ENCODE data around the gene KIF18B.

Gene KIF18B

GRCh38 chr17:44904001-44904984 is 43.3 kb downstream of the KIF18B start:
- no peak for DNase-seq

DNA sequence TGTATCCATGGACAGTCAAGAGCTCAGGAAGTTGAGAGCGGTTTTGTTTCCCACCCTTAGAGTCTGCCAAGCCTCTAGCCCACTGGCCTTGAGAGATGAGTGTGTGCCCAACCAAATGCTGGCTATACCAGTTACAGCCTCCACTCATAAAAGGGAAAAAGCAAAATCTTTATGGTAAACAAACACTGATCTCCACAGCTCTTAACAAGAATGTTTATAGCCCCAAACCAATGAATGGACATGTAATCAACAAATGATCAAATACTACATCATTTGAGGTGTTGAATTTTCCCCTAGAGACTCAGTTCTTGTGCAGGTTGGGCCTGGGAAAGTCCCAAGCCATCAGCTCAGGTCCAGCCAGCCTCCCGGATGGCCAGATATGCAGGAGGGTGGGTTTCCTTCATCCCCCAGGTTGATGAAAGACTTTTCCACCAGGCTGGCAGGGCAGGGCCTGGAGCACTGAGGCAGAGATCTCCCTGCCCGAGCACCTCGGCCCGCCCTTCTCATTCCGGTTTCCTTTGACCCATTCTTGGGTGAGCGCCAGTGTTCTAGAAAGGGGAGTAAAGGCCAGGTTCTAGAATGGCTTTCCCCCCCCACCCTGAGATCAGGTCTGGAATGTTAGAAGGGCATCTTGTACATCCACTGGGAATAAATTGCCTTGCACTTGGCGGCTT is 44.4 kb downstream of the KIF18B start:
- DNase-seq: no peak

DNA sequence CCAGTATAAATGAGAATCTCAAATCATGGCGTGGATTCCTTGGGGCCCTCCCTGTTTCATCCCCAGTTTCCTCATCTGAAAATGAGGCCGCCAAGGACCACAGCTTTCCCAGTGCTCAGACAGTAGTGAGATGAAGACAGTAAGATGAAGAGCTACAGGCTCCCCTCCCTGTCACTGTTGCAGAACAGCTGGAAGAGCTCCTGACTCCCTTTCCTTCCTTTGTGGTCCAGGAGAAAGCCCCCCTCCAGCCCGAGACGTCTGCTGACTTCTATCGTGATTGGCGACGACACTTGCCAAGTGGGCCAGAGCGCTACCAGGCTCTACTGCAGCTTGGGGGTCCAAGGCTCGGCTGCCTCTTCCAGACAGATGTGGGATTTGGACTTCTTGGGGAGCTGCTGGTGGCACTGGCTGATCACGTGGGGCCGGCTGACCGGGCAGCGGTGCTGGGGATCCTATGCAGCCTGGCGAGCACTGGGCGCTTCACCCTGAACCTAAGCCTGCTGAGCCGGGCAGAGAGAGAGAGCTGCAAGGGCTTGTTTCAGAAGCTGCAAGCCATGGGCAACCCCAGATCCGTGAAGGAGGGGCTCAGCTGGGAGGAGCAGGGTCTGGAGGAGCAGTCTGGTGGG is 45.3 kb downstream of the KIF18B start:
- DNase-seq: no peak

GRCh38 chr17:44901411-44901921 is 46.1 kb downstream of the KIF18B start:
- peak; percentile 93 for DNase-seq

GRCh38 chr17:44900894-44901293 is 46.7 kb downstream of the KIF18B start:
- peak; percentile 89 to 93 for DNase-seq

DNA sequence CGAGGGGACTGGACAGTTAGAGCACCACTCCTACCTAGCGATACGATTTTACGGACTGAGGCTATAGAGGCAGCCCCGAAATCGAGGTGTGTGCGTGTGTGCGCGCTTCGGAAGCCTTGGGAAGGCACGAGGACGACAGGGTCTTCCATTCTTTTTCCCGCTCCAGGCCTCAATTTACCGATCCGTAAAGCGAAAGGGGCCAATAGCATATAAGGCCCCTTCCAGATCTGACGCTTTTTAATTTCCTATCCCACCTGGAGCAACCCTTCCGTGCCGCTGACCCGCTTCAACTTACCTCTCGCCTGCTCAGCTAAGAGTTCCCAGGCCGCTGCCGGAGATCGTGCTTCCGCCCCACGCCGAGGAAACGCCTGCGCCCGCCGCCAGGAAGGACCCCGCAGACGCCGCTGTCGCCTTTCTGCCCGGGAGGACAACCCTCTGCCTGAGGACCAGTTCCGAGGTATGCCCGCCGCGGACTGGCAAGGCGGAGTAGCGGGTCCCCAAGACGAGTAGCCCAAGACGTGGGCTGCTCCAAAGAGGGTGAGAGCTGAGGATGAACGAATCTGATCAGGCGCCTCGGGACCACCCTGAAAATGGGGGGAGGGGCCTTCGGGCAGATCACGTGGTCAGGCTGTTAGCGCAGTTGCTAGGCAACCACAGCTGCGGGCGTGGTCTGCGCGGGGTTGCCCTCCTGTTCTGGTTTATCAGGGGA is 48.3 kb downstream of the KIF18B start, which contains the start of gene EFTUD2:
EFTUD2 (minus strand) TSS at position 372 of the 709 bp plus-strand sequence. CDS start 4,924 bp downstream, outside the sequence.
- DNase-seq: peak; percentile 85 to 96

- peak; percentile 86 to 91 for DNase-seq
Observed at GRCh38 chr17:44898768-44899073, 48.9 kb downstream of the KIF18B start.

DNA sequence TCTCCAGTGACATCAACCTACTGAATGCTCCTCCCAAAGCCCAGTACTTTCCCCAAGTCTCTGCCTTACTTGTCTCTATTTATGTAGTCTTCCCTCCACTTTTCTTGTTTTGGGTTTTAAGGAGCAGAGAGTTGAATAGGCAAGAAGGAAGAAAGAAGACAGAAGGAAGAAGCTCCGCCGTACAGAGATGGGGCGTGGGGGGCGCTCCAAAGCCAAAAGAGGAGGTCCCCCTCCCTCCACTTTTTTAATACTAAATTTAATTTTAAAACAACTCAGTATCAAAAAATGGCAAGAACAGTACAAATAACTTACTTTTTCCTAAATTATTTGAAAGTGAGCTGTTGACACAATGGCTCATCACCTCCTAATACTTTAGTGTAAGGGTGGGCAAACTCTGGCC is 52.9 kb downstream of the KIF18B start:
- no peak for DNase-seq

- DNase-seq: no peak
Observed at GRCh38 chr17:44892250-44892649, 55.3 kb downstream of the KIF18B start.

DNA sequence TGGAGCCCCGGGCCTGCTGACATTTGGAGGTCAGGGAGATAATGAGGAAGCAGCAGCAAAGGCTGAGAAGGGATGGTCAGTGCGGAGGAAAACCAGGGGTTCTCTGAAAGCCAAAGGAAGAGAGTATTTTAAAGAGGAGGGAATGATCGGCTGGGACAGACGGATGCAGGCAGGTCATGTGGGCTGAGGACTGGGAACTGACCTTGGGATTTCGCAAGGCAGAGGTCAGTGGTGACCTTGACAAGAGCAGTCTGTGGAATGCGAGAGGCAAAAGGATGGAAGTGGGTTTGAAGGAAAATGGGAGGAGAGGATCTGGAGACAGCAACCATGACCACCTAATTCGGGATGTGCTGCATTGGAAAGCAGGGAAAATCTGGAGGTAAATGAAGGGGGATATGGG is 58.6 kb downstream of the KIF18B start:
- DNase-seq: no peak

- DNase-seq: peak; percentile 93
Observed at GRCh38 chr17:44887971-44888954, 59.3 kb downstream of the KIF18B start.

GRCh38 chr17:44887016-44887415 is 60.6 kb downstream of the KIF18B start:
- DNase-seq: no peak

- DNase-seq: no peak
Observed at GRCh38 chr17:44884941-44885340, 62.6 kb downstream of the KIF18B start.

- DNase-seq: no peak
Observed at GRCh38 chr17:44881145-44881544, 66.4 kb downstream of the KIF18B start.

- no peak for DNase-seq
Observed at GRCh38 chr17:44880062-44880461, 67.5 kb downstream of the KIF18B start.

DNA sequence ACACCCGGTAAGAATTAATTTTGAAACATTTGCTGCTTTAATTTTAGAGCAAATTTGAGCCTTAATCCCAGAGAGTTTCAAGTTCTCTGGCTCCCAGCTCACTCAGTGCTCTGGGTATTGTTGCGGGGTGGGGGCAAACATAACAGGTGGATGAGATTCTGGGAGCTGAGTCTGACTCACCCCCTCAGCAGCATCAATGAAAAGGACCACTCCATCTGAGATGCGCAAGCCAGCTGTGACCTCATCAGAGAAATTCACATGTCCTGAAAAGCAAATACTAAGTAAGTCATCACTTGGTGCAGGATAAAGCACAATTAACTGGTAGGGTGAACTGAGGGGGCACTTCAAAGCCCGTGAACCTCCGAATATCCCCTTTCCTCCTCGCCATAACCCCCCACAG is 68.2 kb downstream of the KIF18B start:
- DNase-seq: no peak

DNA sequence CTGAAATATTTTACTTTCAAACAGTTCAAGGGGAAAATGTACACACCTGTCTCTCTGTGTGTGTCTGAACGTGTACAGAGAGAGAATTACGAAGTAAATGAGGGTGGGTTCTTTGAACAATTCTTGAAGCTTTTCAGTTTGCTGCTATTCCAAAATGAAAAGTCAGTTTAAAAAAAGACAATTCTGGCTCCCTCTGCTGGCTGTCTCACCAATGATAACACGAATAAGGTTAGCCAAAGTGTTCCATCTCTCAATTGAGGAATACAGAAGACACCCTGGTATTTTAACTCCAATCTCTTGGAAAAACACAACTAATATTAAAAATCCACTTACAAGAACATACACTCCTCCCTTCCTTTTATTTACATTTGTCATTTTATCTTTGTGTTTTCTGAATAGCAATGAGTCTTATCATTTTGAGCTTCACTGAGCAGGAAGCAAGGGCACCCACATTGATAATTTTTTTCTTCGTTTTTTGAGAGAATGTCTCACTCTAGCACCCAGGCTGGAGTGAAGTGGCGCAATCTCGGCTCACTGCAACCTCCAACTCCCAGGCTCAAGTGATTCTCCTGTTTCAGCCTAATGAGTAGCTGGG is 68.8 kb downstream of the KIF18B start:
- peak; percentile 42 to 65 for DNase-seq

- no peak for DNase-seq
Observed at GRCh38 chr17:44877121-44877520, 70.5 kb downstream of the KIF18B start.

GRCh38 chr17:44875761-44876160 is 71.8 kb downstream of the KIF18B start:
- no peak for DNase-seq

Data from AML-193 (cell line).